Measurements from ENCODE around the gene TEX2. TPM values are rescaled to one million over a fixed set of nuclear protein-coding genes. Genes with fewer than 3 reads are reported as not detected.

The TEX2 gene
- polyA plus RNA-seq, 1 donor (not counting 4 experiments of a cell fraction or from before 2014, with no cell fraction given), result 44.4 TPM

GRCh38 chr17:64166876-64167275 lies 96.2 kb downstream of the TEX2 start:
- FAIRE-seq, result no peak
- no peak overlapping the region for H3K9ac ChIP-seq (ENCODE audit: control insufficient read depth, extremely low read depth, insufficient read depth, low read length)
- H3K36me3 ChIP-seq (ENCODE audit: control insufficient read depth in 2 of 2, extremely low read depth in 1 of 2, insufficient read depth in 2 of 2, low read length in 2 of 2), result peaks cover 21 to 25% of the 10 kb centered on the region in 2 experiments
- H3K4me2 ChIP-seq (ENCODE audit: control insufficient read depth, extremely low read depth, insufficient read depth, low read depth, low read length), result no peak overlapping the region
- no peak overlapping the region for H3K4me3 ChIP-seq (ENCODE audit: control insufficient read depth in 2 of 3, extremely low read depth in 1 of 3, insufficient read depth in 2 of 3, low read depth in 1 of 3, low read length in 3 of 3)
- H3K27ac ChIP-seq (ENCODE audit: control insufficient read depth, insufficient read depth, low read length), result no peak overlapping the region
- no peak overlapping the region for H2AFZ ChIP-seq (ENCODE audit: control insufficient read depth, low read length)
- H3K9me1 ChIP-seq (ENCODE audit: control insufficient read depth, extremely low read depth, insufficient read depth, low read length), result no peaks in the 10 kb centered on the region
- DNase-seq (ENCODE audit: low read depth, low spot score), result no peak
- peaks cover 12% of the 10 kb centered on the region for H3K4me1 ChIP-seq (ENCODE audit: control insufficient read depth, extremely low read depth, insufficient read depth, low read length)
- no peaks in the 10 kb centered on the region for H3K9me3 ChIP-seq (ENCODE audit: control insufficient read depth, low read depth, low read length)
- no peak for TF ChIP-seq EZH2 (IDR thresholded peaks at IDR 0.05; ENCODE audit: low read length)
- no peaks in the 10 kb centered on the region for H3K79me2 ChIP-seq (ENCODE audit: control insufficient read depth, insufficient read depth, low read length)
- H3K27me3 ChIP-seq (ENCODE audit: control insufficient read depth, extremely low read depth, insufficient read depth, low read length), result no peaks in the 10 kb centered on the region
- dilution Hi-C loops (cut with MboI; ENCODE audit: extremely low pct_ligation_motif_present, low sequenced_read_pairs), result no loop called here
- H4K20me1 ChIP-seq (ENCODE audit: control insufficient read depth, extremely low read depth, insufficient read depth, low read length), result no peaks in the 10 kb centered on the region

GRCh38 chr17:64165347-64165746 lies 97.7 kb downstream of the TEX2 start:
- H3K9me3 ChIP-seq (ENCODE audit: control insufficient read depth, low read depth, low read length), result no peaks in the 10 kb centered on the region
- H3K9me1 ChIP-seq (ENCODE audit: control insufficient read depth, extremely low read depth, insufficient read depth, low read length), result no peaks in the 10 kb centered on the region
- FAIRE-seq, result no peak
- DNase-seq (ENCODE audit: low read depth, low spot score), result no peak
- peaks cover 19 to 25% of the 10 kb centered on the region in 2 experiments for H3K36me3 ChIP-seq (ENCODE audit: control insufficient read depth in 2 of 2, extremely low read depth in 1 of 2, insufficient read depth in 2 of 2, low read length in 2 of 2)
- no peak overlapping the region for H3K4me2 ChIP-seq (ENCODE audit: control insufficient read depth, extremely low read depth, insufficient read depth, low read depth, low read length)
- TF ChIP-seq CTCF (optimal IDR thresholded peaks at IDR 0.05 in 1 of 3, IDR thresholded peaks at IDR 0.05 in 1 of 3, conservative IDR thresholded peaks at IDR 0.05 in 1 of 3; ENCODE audit: extremely low read depth in 1 of 3, insufficient read depth in 2 of 3, low read length in 3 of 3) (no peak), EZH2 (IDR thresholded peaks at IDR 0.05; ENCODE audit: low read length) (no peak)
- peaks cover 6% of the 10 kb centered on the region for H3K4me1 ChIP-seq (ENCODE audit: control insufficient read depth, extremely low read depth, insufficient read depth, low read length)
- H2AFZ ChIP-seq (ENCODE audit: control insufficient read depth, low read length), result no peak overlapping the region
- no peaks in the 10 kb centered on the region for H3K27me3 ChIP-seq (ENCODE audit: control insufficient read depth, extremely low read depth, insufficient read depth, low read length)
- no peak overlapping the region for H3K4me3 ChIP-seq (ENCODE audit: control insufficient read depth in 2 of 3, extremely low read depth in 1 of 3, insufficient read depth in 2 of 3, low read depth in 1 of 3, low read length in 3 of 3)
- H4K20me1 ChIP-seq (ENCODE audit: control insufficient read depth, extremely low read depth, insufficient read depth, low read length), result no peaks in the 10 kb centered on the region
- no peak overlapping the region for H3K9ac ChIP-seq (ENCODE audit: control insufficient read depth, extremely low read depth, insufficient read depth, low read length)
- H3K79me2 ChIP-seq (ENCODE audit: control insufficient read depth, insufficient read depth, low read length), result no peaks in the 10 kb centered on the region
- dilution Hi-C loops (cut with MboI; ENCODE audit: extremely low pct_ligation_motif_present, low sequenced_read_pairs), result no loop called here
- no peak overlapping the region for H3K27ac ChIP-seq (ENCODE audit: control insufficient read depth, insufficient read depth, low read length)

Data from keratinocyte (primary cell).